Mesendoderm (in vitro differentiated cells): ENCODE measurements around the gene ANGEL1.

Source experiments
- DNase-seq: peaks from one replicate; pipeline ENCODE4 v3.0.0; 2013
- H2AK5ac ChIP-seq: 2 replicates; pipeline ENCODE4 v1.6.1; 2013; ENCODE audit warnings: low read length, inconsistent platforms
- H2BK120ac ChIP-seq: 2 replicates; pipeline ENCODE4 v1.6.1; 2013; ENCODE audit warnings: low read depth, mild to moderate bottlenecking, low read length, moderate library complexity, mixed read lengths
- H2BK15ac ChIP-seq: replicated peaks from 2 replicates; pipeline ENCODE4 v1.6.1; 2013; ENCODE audit warnings: low read depth, mild to moderate bottlenecking, moderate library complexity
- H2BK5ac ChIP-seq: 2 replicates; pipeline ENCODE4 v1.6.1; 2013; ENCODE audit warnings: low read length, inconsistent platforms
- H3K18ac ChIP-seq: 2 replicates; pipeline ENCODE4 v1.6.1; 2013; ENCODE audit warnings: mild to moderate bottlenecking, low read length, mixed read lengths
- H3K23ac ChIP-seq: one replicate; pipeline ENCODE4 v1.6.1; 2013; ENCODE audit warnings: low read length
- H3K27ac ChIP-seq: 2 replicates; pipeline ENCODE4 v1.5.1; 2013; ENCODE audit warnings: low read depth, mild to moderate bottlenecking, inconsistent platforms, low read length, moderate library complexity
- H3K27me3 ChIP-seq: 2 replicates; pipeline ENCODE4 v1.6.1; 2013; ENCODE audit warnings: low read length, control low read depth, mild to moderate bottlenecking, inconsistent platforms; ENCODE audit not compliant: insufficient read depth, poor library complexity
- H3K36me3 ChIP-seq: 2 replicates; pipeline ENCODE4 v1.6.1; 2013; ENCODE audit warnings: low read length, inconsistent platforms; ENCODE audit not compliant: control insufficient read depth, insufficient read depth
- H3K4ac ChIP-seq: one replicate; pipeline ENCODE4 v1.6.1; 2013; ENCODE audit warnings: low read depth, mild to moderate bottlenecking, low read length, moderate library complexity
- H3K4me1 ChIP-seq: 2 replicates; pipeline ENCODE4 v1.6.1; 2013; ENCODE audit warnings: low read depth, low read length, inconsistent platforms; ENCODE audit not compliant: control insufficient read depth
- H3K4me2 ChIP-seq: 2 replicates; pipeline ENCODE4 v1.6.1; 2013; ENCODE audit warnings: low read length
- H3K4me3 ChIP-seq: 2 replicates; pipeline ENCODE4 v1.5.1; 2013; ENCODE audit warnings: mild to moderate bottlenecking, low read length
- H3K56ac ChIP-seq: one replicate; pipeline ENCODE4 v1.6.1; 2013; ENCODE audit warnings: low read length
- H3K79me1 ChIP-seq: 2 replicates; pipeline ENCODE4 v1.6.1; 2013; ENCODE audit warnings: low read length, inconsistent platforms
- H3K79me2 ChIP-seq: 2 replicates; pipeline ENCODE4 v1.6.1; 2013; ENCODE audit warnings: mild to moderate bottlenecking, low read length; ENCODE audit not compliant: control insufficient read depth, insufficient read depth
- H3K9ac ChIP-seq: 2 replicates; pipeline ENCODE4 v1.6.1; 2013; ENCODE audit warnings: low read length, inconsistent platforms
- H4K5ac ChIP-seq: one replicate; pipeline ENCODE4 v1.6.1; 2013; ENCODE audit warnings: low read length
- H4K8ac ChIP-seq: one replicate; pipeline ENCODE4 v1.6.1; 2013; ENCODE audit warnings: low read depth, mild to moderate bottlenecking, control low read depth, low read length, moderate library complexity
- WGBS: extraction: QIAGEN DNeasy Blood & Tissue Kit; methylation state at CpG from one replicate; pipeline ENCODE4 v1.1.7; 2013; ENCODE audit warnings: low lambda C conversion rate, missing lambda C conversion rate; ENCODE audit not compliant: insufficient coverage; ENCODE audit errors: extremely low coverage; 5-methylcytosine and 5-hydroxymethylcytosine counted together

Gene ANGEL1

DNA sequence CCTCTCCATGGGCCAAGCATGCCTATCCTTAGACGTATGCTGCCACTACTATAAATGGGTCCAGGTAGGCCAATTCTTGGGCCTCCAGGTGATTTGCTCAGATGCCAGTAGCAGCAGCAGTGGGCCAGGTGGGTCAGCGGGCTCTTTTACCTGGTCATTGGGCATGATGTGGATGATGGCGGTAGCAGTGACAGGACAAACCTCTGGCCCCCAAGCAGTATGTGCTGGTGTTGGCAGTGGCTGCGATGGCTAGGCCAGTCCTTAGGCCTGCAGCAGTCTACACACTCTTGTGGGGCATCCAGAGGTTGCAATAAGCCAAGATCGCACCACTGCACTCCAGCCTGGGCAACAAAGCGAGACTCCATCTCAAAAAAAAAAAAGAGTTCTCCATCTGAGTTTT lies 70.5 kb downstream of the ANGEL1 start:
- Histone ChIP-seq H3K27me3 (no peaks in the 10 kb centered on the region), H3K18ac (no peak overlapping the region), H2BK5ac (no peak overlapping the region), H3K36me3 (no peaks in the 10 kb centered on the region), H4K5ac (no peak overlapping the region), H2BK120ac (no peak overlapping the region), H3K4me3 (no peak overlapping the region), H3K79me2 (no peaks in the 10 kb centered on the region), H3K4me1 (no peaks in the 10 kb centered on the region), H3K56ac (no peak overlapping the region), H3K23ac (no peak overlapping the region), H4K8ac (no peak overlapping the region), H3K9ac (no peak overlapping the region), H2BK15ac (no peak overlapping the region), H2AK5ac (no peak overlapping the region), H3K4me2 (no peak overlapping the region), H3K4ac (no peak overlapping the region), H3K79me1 (no peaks in the 10 kb centered on the region), H3K27ac (no peak overlapping the region)
- WGBS: no CpG with 5 or more reads among the region's 6 CpGs
- DNase-seq: no peak

DNA sequence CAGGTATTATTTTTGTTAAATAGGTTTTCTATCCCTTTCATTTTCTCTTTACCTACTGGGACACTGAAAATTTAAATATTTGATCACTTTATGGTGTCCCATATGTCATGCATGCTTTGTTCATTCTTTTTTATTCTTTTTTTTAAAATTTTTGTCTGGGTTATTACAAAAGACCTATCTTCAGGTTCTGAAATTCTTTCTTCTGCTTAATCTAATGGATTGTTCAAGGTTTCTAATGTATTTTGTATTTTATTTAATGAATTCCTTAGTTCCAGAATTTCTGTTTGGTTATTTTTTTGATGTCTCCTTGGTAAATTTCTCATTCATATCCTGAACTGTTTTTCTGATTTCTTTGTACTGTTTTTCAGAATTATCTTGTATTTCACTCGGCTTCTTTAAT lies 71.6 kb downstream of the ANGEL1 start:
- Histone ChIP-seq H2BK120ac (no peak overlapping the region), H3K56ac (no peak overlapping the region), H3K27me3 (no peaks in the 10 kb centered on the region), H3K79me2 (no peaks in the 10 kb centered on the region), H3K4ac (no peak overlapping the region), H2AK5ac (no peak overlapping the region), H3K27ac (no peak overlapping the region), H3K4me1 (no peaks in the 10 kb centered on the region), H3K18ac (no peak overlapping the region), H3K23ac (no peak overlapping the region), H3K4me2 (no peak overlapping the region), H2BK5ac (no peak overlapping the region), H4K8ac (no peak overlapping the region), H4K5ac (no peak overlapping the region), H2BK15ac (no peak overlapping the region), H3K79me1 (no peaks in the 10 kb centered on the region), H3K4me3 (no peak overlapping the region), H3K36me3 (no peaks in the 10 kb centered on the region), H3K9ac (no peak overlapping the region)
- DNase-seq: no peak
- no CpG with 5 or more reads among the region's 1 CpG for WGBS
